Activated T-cell treated with anti-CD3 and anti-CD28 coated beads for 24 hours (primary cell): ENCODE measurements around the gene BOC.

Experiments
- DNase-seq: peaks from one replicate; pipeline ENCODE4 v3.0.0-alpha.2; 2020; ENCODE audit warnings: low read depth

The BOC gene

GRCh38 chr3:113287803-113288648 lies 76.7 kb downstream of the BOC start:
- peak; percentile 46 for DNase-seq

DNA sequence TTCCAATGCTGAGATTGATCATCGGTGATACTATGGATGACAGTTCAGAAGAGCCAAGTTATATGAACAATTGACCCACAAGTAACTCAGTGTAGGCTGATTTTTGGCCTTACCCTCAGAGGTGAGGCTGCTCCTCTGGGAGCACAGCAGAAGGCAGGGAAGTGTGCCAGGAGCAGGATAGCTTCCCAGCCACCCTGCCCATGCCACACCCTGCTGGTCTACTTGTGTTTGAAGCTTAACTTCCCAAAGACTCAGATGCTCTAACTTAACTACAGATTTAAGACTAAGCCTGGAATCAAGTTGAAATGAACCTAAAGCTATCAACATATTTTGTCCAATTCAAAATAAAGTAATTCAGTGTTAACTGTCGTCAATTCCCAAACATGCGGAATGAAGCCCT lies 77.5 kb downstream of the BOC start:
- no peak for DNase-seq

DNA sequence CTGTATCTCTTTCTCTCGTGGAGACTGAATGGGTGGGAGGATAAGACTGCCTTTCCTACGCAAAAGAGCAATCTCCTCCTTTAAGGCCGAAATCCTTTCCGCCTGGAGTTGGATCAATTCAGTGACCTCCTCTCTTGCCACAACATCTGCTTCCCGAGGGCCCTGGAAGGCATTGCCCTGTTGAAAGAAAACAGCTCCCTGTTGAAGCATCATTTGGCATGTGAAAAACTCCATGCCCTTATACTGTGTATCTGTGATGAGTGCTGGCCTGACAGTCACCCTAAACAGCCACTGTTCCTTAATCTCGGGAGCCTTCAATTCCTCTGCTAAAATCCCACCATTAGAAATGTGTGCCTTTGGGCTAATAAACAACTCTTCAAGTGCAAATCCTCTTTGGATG lies 80.2 kb downstream of the BOC start:
- no peak for DNase-seq

DNA sequence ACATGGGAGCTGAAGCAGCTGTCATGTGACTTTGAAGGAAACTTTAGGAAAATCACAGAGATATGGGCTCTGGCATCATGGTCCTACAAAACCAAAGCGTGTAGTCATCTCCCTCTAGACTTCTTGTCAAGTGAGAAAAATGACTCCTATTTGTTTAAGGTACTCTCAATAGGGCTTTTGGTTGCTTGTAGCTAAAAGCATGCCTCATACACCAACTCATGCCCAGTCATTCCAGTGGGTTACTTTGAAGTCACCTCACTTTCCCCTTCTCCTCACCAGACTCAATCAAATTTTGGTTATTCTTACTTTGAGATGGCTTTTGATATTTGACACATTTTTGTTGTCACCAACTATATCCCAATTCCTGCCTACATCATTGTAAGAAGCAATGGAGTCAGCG lies 81.6 kb downstream of the BOC start:
- DNase-seq = no peak

GRCh38 chr3:113293348-113293747 lies 82.0 kb downstream of the BOC start:
- DNase-seq = no peak

DNA sequence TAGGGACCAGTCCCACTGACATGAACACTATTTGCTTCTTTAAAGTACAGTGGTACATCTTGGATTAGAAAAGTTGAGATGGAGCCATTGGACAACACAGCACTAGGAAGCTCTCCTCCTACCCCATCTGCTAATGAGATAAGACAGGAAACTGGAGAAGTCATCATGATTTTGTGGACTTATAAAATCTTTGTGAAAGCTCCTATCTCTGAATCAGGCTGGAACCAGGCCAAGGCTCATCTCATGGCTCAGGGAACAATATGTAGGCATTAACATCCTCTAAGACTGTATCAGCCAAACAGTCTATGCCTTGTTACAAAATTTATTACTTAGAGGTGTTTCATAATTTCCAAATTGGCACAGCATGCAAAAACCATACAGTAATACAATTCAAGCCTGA lies 84.1 kb downstream of the BOC start:
- DNase-seq = no peak

GRCh38 chr3:113297287-113297686 lies 85.9 kb downstream of the BOC start:
- DNase-seq = no peak

GRCh38 chr3:113297841-113298240 lies 86.5 kb downstream of the BOC start:
- DNase-seq = no peak

GRCh38 chr3:113300596-113300995 lies 89.2 kb downstream of the BOC start:
- no peak for DNase-seq

- DNase-seq = no peak
Observed at GRCh38 chr3:113304102-113304501, 92.7 kb downstream of the BOC start.

GRCh38 chr3:113304856-113305540 lies 93.6 kb downstream of the BOC start:
- DNase-seq = no peak

DNA sequence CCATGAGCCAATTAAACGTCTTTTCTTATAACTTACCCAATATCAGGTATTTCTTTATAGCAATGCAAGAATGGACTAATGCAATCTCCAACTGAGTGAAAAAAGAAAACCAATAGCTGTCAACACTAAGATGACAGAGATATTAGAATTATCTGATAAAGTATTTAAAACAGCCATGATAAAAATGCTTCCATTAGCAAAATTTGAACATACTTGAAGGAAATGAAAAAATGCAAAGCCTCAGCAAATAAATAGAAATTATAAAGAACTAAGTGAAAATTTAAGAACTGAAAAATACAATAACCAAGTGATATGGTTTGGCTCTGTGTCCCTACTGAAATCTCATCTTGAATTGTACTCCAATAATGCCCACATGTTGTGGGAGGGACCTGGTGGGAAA lies 99.6 kb downstream of the BOC start:
- no peak for DNase-seq

- DNase-seq = no peak
Observed at GRCh38 chr3:113312416-113312815, 101.1 kb downstream of the BOC start.

DNA sequence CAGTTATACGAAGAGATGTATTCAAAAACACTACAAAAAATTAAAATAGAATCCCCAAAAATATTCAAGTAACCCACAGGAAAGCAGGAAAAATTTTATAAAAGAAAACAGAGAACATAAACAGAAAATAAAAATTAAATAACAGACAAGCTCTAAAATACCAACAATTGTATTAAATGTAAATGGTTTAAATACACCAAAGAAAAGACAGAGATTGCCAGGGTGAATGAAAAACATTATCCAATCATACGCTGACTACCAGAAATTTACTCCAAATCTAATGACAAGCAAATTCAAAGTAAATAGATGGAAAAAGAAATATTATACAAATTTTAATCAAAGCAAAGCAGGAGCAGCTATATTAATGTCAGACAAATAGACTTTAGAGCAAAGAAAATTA lies 103.6 kb downstream of the BOC start:
- no peak for DNase-seq

- DNase-seq = no peak
Observed at GRCh38 chr3:113329757-113330156, 118.4 kb downstream of the BOC start.

DNA sequence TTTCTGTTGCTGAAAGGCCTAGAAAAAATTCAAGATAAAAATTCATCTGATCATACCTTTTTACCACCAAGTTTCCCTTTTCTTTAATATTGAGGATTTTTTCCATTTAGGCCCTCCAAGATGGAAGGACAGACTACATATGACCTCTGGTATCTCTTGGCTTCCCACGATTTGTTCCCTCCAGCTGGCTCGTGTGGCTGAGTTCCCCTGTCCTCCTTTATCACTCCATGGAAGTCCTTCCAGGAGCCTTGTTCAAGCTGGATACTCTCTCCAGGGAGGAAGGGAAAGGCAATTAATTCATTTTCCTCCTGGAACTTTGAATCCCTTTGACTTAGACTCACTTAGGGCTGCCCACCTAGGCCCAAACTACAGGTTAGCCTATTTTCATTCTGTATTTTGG lies 119.4 kb downstream of the BOC start:
- DNase-seq = no peak

DNA sequence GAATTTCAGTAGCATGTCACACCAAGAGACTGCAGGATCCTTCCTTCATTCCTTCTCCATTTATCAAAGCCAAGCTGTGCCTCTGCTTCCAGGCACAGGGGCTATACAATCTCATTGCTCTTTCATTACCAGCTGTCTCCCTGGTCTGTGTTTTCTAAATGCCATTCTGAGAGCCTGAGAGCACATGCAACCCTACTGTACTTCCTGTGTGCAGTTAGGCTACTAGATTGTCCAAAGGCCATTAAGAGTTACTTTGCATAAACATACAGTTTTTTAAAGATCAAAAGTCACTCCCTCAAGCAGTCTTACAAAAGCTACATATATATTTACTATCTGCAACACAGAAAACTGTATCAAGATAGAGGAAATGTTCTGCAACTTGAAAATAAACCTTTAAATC lies 119.8 kb downstream of the BOC start:
- no peak for DNase-seq
